Measurements from ENCODE around the gene SPTBN4. TPM values are rescaled to one million over a fixed set of nuclear protein-coding genes. Genes with fewer than 3 reads are reported as not detected.
A peak's percentile ranks its signal among the peaks of the same experiment; 100 is the strongest.

SPTBN4 gene
- total and polyA plus RNA-seq, 10 of the 15 experiments (the other 5 are each of a cell fraction or from before 2014, with no cell fraction given) = 0.04 to 1.1 (median 0.34) TPM; not detected in 1

DNA sequence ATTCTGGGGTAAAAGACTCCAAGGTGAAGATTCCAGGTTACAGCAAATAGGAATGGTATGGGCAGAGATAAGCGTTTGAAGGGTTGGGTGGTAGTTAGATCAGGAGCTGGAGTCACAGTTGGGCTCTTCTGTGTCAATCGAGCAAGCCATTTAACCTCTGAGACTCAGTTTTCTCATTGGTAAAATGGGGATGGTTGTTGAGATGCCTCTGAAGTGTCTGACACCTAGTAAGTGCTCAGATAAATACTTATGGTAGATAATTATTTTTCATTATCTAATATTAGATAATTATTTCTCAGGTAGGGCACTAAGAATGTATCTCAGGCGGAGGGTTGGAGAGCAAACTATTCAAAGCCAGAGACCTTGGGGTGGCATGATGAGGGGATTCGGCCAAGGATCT lies 142.2 kb downstream of the SPTBN4 start:
- SMC1A ChIA-PET (ENCODE audit: uncharacterized antibody, unreplicated experiment) = interaction anchor here (1.6 to 1.7 kb wide), 2 partner anchors 12 to 25 kb away, joined by 6 to 7 read pairs; no protein-coding TSS in a partner anchor
- no peak for TF ChIP-seq RAD21 (IDR thresholded peaks at IDR 0.05; ENCODE audit: insufficient read depth, low read depth, low read length)
- TF ChIP-seq RFX5 (IDR thresholded peaks at IDR 0.05; ENCODE audit: low read depth, low read length) = no peak
- no peak for TF ChIP-seq SP1 (IDR thresholded peaks at IDR 0.05; ENCODE audit: low read depth, low read length)
- no peak for TF ChIP-seq GATAD2B (conservative IDR thresholded peaks at IDR 0.05; ENCODE audit: low read depth)
- BruUV-seq (replicated peaks) = no TSS peak
- Histone ChIP-seq H4K20me1 (ENCODE audit: control insufficient read depth, insufficient read depth) (no peaks in the 10 kb centered on the region), H3K4me3 (peak overlapping the region; percentile 76), H2AFZ (ENCODE audit: control insufficient read depth, low read depth, low read length) (peak overlapping the region; percentile 80), H3K9ac (ENCODE audit: control insufficient read depth, insufficient read depth, low read length) (peak overlapping the region; percentile 45; the same call in 1 of the 2 replicates), H3K79me2 (ENCODE audit: control insufficient read depth, insufficient read depth, low read length) (no peaks in the 10 kb centered on the region), H3K4me2 (ENCODE audit: control insufficient read depth, insufficient read depth) (peak overlapping the region; percentile 73), H3K27ac (ENCODE audit: control insufficient read depth, insufficient read depth) (no peak overlapping the region), H3K27me3 (replicated peaks in 1 of 2; ENCODE audit: control insufficient read depth in 2 of 2, insufficient read depth in 2 of 2, low read length in 1 of 2) (no peaks in the 10 kb centered on the region; a peak in 1 of 4 replicates), H3K36me3 (ENCODE audit: control insufficient read depth in 2 of 2, insufficient read depth in 2 of 2, low read length in 1 of 2) (no peaks in the 10 kb centered on the region), H3K4me1 (ENCODE audit: control insufficient read depth, insufficient read depth, low read length) (peaks cover 24% of the 10 kb centered on the region), H3K9me3 (replicated peaks; ENCODE audit: control insufficient read depth, insufficient read depth, low read length) (no peaks in the 10 kb centered on the region)
- CTCF ChIA-PET = interaction anchor here (0.6 to 3.0 kb wide), 3 partner anchors 12 to 54 kb away, joined by 3 to 21 read pairs (median 4); no protein-coding TSS in a partner anchor
- ATAC-seq (no peak), DNase-seq (ENCODE audit: low read depth, low spot score) (no peak), FAIRE-seq (no peak)
- intact Hi-C loops (cut with micrococcal nuclease; ENCODE audit: unreplicated experiment) (no loop called here), in situ Hi-C loops (cut with MboI) (loop anchor here (10.0 kb wide), 1 partner anchor 304 kb away; no protein-coding TSS in a partner anchor)
- POLR2A ChIA-PET = interaction anchor here (0.6 to 1.5 kb wide), 5 partner anchors 9 to 168 kb away, joined by 3 to 8 read pairs (median 3); no protein-coding TSS in a partner anchor
- RAD21 ChIA-PET (ENCODE audit: unreplicated experiment) = interaction anchor here (1.1 kb wide), 1 partner anchor 145 kb away, joined by 3 read pairs; no protein-coding TSS in a partner anchor
- WGBS (ENCODE audit: insufficient coverage, insufficient replicate concordance, low lambda C conversion rate, missing lambda C conversion rate) = 36% methylated on average over 4 of the region's 4 CpGs

DNA sequence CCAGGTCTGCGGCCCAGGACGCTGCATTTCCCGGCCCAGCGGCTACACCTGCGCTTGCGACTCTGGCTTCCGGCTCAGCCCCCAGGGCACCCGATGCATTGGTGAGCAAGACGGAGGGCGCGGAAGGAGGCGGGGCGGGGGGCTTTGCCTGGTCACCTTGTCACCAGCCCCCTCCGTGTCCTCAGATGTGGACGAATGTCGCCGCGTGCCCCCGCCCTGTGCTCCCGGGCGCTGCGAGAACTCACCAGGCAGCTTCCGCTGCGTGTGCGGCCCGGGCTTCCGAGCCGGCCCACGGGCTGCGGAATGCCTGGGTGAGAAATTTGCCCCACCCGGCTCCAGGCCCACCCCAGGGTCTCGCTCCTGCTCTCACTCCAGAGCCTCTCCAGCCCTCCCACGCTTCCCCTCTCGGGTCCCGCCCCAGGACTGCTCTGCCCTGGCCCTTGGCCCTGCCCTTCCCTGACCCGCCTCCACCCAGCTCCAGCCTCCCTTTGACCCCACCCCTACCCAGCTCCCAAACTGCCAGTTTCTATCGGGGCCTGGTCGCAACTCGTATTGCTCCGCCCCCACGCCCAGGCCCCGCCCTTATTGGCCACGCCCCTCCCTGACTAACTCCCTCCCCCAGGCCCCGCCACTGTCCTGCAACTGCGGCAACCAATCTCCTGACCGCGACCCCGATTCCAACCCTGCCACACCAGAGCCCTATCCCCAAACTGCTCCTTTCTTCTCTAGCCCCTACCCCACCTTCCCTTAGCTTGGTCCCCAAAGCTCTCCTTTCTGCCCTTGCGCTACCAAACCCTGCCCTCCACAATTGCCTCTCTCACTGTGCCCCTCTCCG lies 143.0 kb downstream of the SPTBN4 start:
- FAIRE-seq = no peak
- CTCF ChIA-PET = interaction anchor here (0.6 to 3.0 kb wide), 3 partner anchors 11 to 305 kb away, joined by 3 to 21 read pairs (median 4); no protein-coding TSS in a partner anchor
- TF ChIP-seq, protein P1, sequence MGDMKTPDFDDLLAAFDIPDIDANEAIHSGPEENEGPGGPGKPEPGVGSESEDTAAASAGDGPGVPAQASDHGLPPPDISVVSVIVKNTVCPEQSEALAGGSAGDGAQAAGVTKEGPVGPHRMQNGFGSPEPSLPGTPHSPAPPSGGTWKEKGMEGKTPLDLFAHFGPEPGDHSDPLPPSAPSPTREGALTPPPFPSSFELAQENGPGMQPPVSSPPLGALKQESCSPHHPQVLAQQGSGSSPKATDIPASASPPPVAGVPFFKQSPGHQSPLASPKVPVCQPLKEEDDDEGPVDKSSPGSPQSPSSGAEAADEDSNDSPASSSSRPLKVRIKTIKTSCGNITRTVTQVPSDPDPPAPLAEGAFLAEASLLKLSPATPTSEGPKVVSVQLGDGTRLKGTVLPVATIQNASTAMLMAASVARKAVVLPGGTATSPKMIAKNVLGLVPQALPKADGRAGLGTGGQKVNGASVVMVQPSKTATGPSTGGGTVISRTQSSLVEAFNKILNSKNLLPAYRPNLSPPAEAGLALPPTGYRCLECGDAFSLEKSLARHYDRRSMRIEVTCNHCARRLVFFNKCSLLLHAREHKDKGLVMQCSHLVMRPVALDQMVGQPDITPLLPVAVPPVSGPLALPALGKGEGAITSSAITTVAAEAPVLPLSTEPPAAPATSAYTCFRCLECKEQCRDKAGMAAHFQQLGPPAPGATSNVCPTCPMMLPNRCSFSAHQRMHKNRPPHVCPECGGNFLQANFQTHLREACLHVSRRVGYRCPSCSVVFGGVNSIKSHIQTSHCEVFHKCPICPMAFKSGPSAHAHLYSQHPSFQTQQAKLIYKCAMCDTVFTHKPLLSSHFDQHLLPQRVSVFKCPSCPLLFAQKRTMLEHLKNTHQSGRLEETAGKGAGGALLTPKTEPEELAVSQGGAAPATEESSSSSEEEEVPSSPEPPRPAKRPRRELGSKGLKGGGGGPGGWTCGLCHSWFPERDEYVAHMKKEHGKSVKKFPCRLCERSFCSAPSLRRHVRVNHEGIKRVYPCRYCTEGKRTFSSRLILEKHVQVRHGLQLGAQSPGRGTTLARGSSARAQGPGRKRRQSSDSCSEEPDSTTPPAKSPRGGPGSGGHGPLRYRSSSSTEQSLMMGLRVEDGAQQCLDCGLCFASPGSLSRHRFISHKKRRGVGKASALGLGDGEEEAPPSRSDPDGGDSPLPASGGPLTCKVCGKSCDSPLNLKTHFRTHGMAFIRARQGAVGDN (IDR thresholded peaks at IDR 0.05) = peak; percentile 38; the same call in 1 of the 2 replicates
- TF ChIP-seq EGR1 (IDR thresholded peaks at IDR 0.05; ENCODE audit: borderline replicate concordance in 1 of 2, low read depth in 2 of 2, low read length in 2 of 2) (peak in 1 of 2 experiments; percentile 80; a peak in 2 of 3 replicates), IKZF1 (conservative IDR thresholded peaks at IDR 0.05) (peak; percentile 47; the same call in 1 of the 2 replicates)
- TF ChIP-seq, protein P2, sequence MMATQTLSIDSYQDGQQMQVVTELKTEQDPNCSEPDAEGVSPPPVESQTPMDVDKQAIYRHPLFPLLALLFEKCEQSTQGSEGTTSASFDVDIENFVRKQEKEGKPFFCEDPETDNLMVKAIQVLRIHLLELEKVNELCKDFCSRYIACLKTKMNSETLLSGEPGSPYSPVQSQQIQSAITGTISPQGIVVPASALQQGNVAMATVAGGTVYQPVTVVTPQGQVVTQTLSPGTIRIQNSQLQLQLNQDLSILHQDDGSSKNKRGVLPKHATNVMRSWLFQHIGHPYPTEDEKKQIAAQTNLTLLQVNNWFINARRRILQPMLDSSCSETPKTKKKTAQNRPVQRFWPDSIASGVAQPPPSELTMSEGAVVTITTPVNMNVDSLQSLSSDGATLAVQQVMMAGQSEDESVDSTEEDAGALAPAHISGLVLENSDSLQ (IDR thresholded peaks at IDR 0.05) = peak; percentile 13; the same call in 1 of the 2 replicates

More for the DNA sequence above, 143.0 kb downstream of the SPTBN4 start:
- Histone ChIP-seq H3K9me3 (replicated peaks; ENCODE audit: control insufficient read depth, insufficient read depth, low read length) (no peaks in the 10 kb centered on the region), H4K20me1 (ENCODE audit: control insufficient read depth, insufficient read depth) (no peaks in the 10 kb centered on the region), H3K27me3 (replicated peaks in 1 of 2; ENCODE audit: control insufficient read depth in 2 of 2, insufficient read depth in 2 of 2, low read length in 1 of 2) (no peaks in the 10 kb centered on the region; a peak in 1 of 4 replicates), H3K4me3 (peak overlapping the region; percentile 76), H3K4me2 (ENCODE audit: control insufficient read depth, insufficient read depth) (peak overlapping the region; percentile 73), H3K79me2 (ENCODE audit: control insufficient read depth, insufficient read depth, low read length) (no peaks in the 10 kb centered on the region), H3K4me1 (ENCODE audit: control insufficient read depth, insufficient read depth, low read length) (peaks cover 17% of the 10 kb centered on the region), H2AFZ (ENCODE audit: control insufficient read depth, low read depth, low read length) (peak overlapping the region; percentile 80), H3K36me3 (ENCODE audit: control insufficient read depth in 2 of 2, insufficient read depth in 2 of 2, low read length in 1 of 2) (no peaks in the 10 kb centered on the region), H3K27ac (ENCODE audit: control insufficient read depth, insufficient read depth) (no peak overlapping the region), H3K9ac (ENCODE audit: control insufficient read depth, insufficient read depth, low read length) (peak overlapping the region; percentile 45)
- BruUV-seq (replicated peaks) = no TSS peak
- ATAC-seq (peak; percentile 74), DNase-seq (ENCODE audit: low read depth, low spot score) (peak; percentile 70)
- ChIA-PET POLR2A (interaction anchor here (0.6 to 1.5 kb wide), 4 partner anchors 25 to 141 kb away, joined by 3 to 5 read pairs (median 4); partner anchors contain the start of genes ACTMAP, COQ8B, ITPKC and SNRPA), RAD21 (ENCODE audit: unreplicated experiment) (interaction anchor here (0.8 kb wide), 1 partner anchor 25 kb away, joined by 4 read pairs; no protein-coding TSS in a partner anchor), SMC1A (ENCODE audit: uncharacterized antibody, unreplicated experiment) (interaction anchor here (0.8 to 1.6 kb wide), 2 partner anchors 25 to 145 kb away, joined by 3 to 7 read pairs; no protein-coding TSS in a partner anchor)
- in situ Hi-C loops (cut with MboI) = loop anchor here (10.0 kb wide), 1 partner anchor 305 kb away; no protein-coding TSS in a partner anchor
- intact Hi-C loops (cut with micrococcal nuclease; ENCODE audit: unreplicated experiment) = no loop called here
- WGBS (ENCODE audit: insufficient coverage, insufficient replicate concordance, low lambda C conversion rate, missing lambda C conversion rate) = 2% methylated on average over 33 of the region's 50 CpGs
